ENCODE measurements around the gene COX5B.

The COX5B gene

GRCh38 chr2:97660775-97661389 is 15.0 kb downstream of the COX5B start:
- H3K9me3 ChIP-seq (ENCODE audit: insufficient read depth, low read depth, low read length), result no peaks in the 10 kb centered on the region
- H4K20me1 ChIP-seq (ENCODE audit: insufficient read depth, low read length, poor library complexity, severe bottlenecking), result peaks cover 18% of the 10 kb centered on the region
- no peaks in the 10 kb centered on the region for H3K27me3 ChIP-seq (ENCODE audit: insufficient read depth, low read length, poor library complexity, severe bottlenecking)
- TF ChIP-seq EZH2phosphoT487 (IDR thresholded peaks at IDR 0.05; ENCODE audit: borderline replicate concordance), result no peak
- TF ChIP-seq CTCF (conservative IDR thresholded peaks at IDR 0.05; ENCODE audit: low read length), result no peak
- peaks cover 31% of the 10 kb centered on the region for H3K4me1 ChIP-seq (ENCODE audit: insufficient read depth, low read length, poor library complexity, severe bottlenecking)
- peak overlapping the region; percentile 89 for H3K4me3 ChIP-seq (ENCODE audit: low read length, poor library complexity, severe bottlenecking)
- H2AFZ ChIP-seq (ENCODE audit: low read length), result no peak overlapping the region
- peak overlapping the region; percentile 91 for H3K4me2 ChIP-seq (ENCODE audit: low read depth, low read length, poor library complexity, severe bottlenecking)
- no peaks in the 10 kb centered on the region for H3F3A ChIP-seq (ENCODE audit: low read depth)
- H3K9me2 ChIP-seq (replicated peaks; ENCODE audit: low read depth, low read length), result no peaks in the 10 kb centered on the region
- H3K79me2 ChIP-seq (ENCODE audit: insufficient read depth, low read length), result peaks cover 46% of the 10 kb centered on the region
- peak overlapping the region; percentile 25 for H3K9ac ChIP-seq (ENCODE audit: low read depth, low read length, poor library complexity, severe bottlenecking)
- H3K36me3 ChIP-seq (ENCODE audit: insufficient read depth, low read length), result peaks cover 18% of the 10 kb centered on the region; the same call in 1 of the 2 replicates

- no peaks in the 10 kb centered on the region for H3K9me2 ChIP-seq (replicated peaks; ENCODE audit: low read depth, low read length)
- peaks cover 14% of the 10 kb centered on the region; the same call in 1 of the 2 replicates for H3K36me3 ChIP-seq (ENCODE audit: insufficient read depth, low read length)
- H3K4me2 ChIP-seq (ENCODE audit: low read depth, low read length, poor library complexity, severe bottlenecking), result peak overlapping the region; percentile 91
- H4K20me1 ChIP-seq (ENCODE audit: insufficient read depth, low read length, poor library complexity, severe bottlenecking), result peaks cover 18% of the 10 kb centered on the region
- H3K4me3 ChIP-seq (ENCODE audit: low read length, poor library complexity, severe bottlenecking), result peak overlapping the region; percentile 89
- H3K9ac ChIP-seq (ENCODE audit: low read depth, low read length, poor library complexity, severe bottlenecking), result peak overlapping the region; percentile 84
- H3K79me2 ChIP-seq (ENCODE audit: insufficient read depth, low read length), result peaks cover 46% of the 10 kb centered on the region
- peaks cover 31% of the 10 kb centered on the region for H3K4me1 ChIP-seq (ENCODE audit: insufficient read depth, low read length, poor library complexity, severe bottlenecking)
- H2AFZ ChIP-seq (ENCODE audit: low read length), result no peak overlapping the region
- no peaks in the 10 kb centered on the region for H3K27me3 ChIP-seq (ENCODE audit: insufficient read depth, low read length, poor library complexity, severe bottlenecking)
- TF ChIP-seq EZH2phosphoT487 (IDR thresholded peaks at IDR 0.05; ENCODE audit: borderline replicate concordance) (no peak), CTCF (conservative IDR thresholded peaks at IDR 0.05; ENCODE audit: low read length) (no peak)
- H3F3A ChIP-seq (ENCODE audit: low read depth), result no peaks in the 10 kb centered on the region
- no peaks in the 10 kb centered on the region for H3K9me3 ChIP-seq (ENCODE audit: insufficient read depth, low read depth, low read length)
These were observed 16.1 kb downstream of the COX5B start for GRCh38 chr2:97661927-97662326.

- H3K4me3 ChIP-seq (ENCODE audit: low read length, poor library complexity, severe bottlenecking), result peak overlapping the region; percentile 89
- no peaks in the 10 kb centered on the region for H3F3A ChIP-seq (ENCODE audit: low read depth)
- H3K79me2 ChIP-seq (ENCODE audit: insufficient read depth, low read length), result peaks cover 46% of the 10 kb centered on the region
- TF ChIP-seq EZH2phosphoT487 (IDR thresholded peaks at IDR 0.05; ENCODE audit: borderline replicate concordance) (no peak), CTCF (conservative IDR thresholded peaks at IDR 0.05; ENCODE audit: low read length) (no peak)
- 0 out of 2 replicates have a peak overlapping the region, but pooled peaks have one; percentile 26 for H2AFZ ChIP-seq (ENCODE audit: low read length)
- H3K27me3 ChIP-seq (ENCODE audit: insufficient read depth, low read length, poor library complexity, severe bottlenecking), result no peaks in the 10 kb centered on the region
- H3K9ac ChIP-seq (ENCODE audit: low read depth, low read length, poor library complexity, severe bottlenecking), result peak overlapping the region; percentile 84
- peaks cover 11% of the 10 kb centered on the region; the same call in 1 of the 2 replicates for H3K36me3 ChIP-seq (ENCODE audit: insufficient read depth, low read length)
- no peaks in the 10 kb centered on the region for H3K9me3 ChIP-seq (ENCODE audit: insufficient read depth, low read depth, low read length)
- peaks cover 31% of the 10 kb centered on the region for H3K4me1 ChIP-seq (ENCODE audit: insufficient read depth, low read length, poor library complexity, severe bottlenecking)
- H3K9me2 ChIP-seq (replicated peaks; ENCODE audit: low read depth, low read length), result no peaks in the 10 kb centered on the region
- H4K20me1 ChIP-seq (ENCODE audit: insufficient read depth, low read length, poor library complexity, severe bottlenecking), result peaks cover 18% of the 10 kb centered on the region
- peak overlapping the region; percentile 91 for H3K4me2 ChIP-seq (ENCODE audit: low read depth, low read length, poor library complexity, severe bottlenecking)
These were observed 16.6 kb downstream of the COX5B start for GRCh38 chr2:97662386-97662894.

Measured in Loucy (cell line).